ENCODE data around the gene PATL1.
"Not testable (repeated sequence)": the region's sequence is repeated elsewhere in the genome, so short reads cannot be mapped to it uniquely, and the experiment has no call there.

PATL1 gene

GRCh38 chr11:59698506-59698905 lies 29.7 kb upstream of the PATL1 start:
- H3K27me3 ChIP-seq (ENCODE audit: control insufficient read depth in 5 of 5, insufficient read depth in 4 of 5, low read length in 5 of 5) = no peaks in the 10 kb centered on the region
- no peak overlapping the region for H3K4me3 ChIP-seq (ENCODE audit: low read depth in 1 of 5, low read length in 5 of 5)
- no peaks in the 10 kb centered on the region for H3K36me3 ChIP-seq (ENCODE audit: control insufficient read depth in 5 of 5, insufficient read depth in 5 of 5, low read length in 5 of 5)
- H3K9ac ChIP-seq (ENCODE audit: low read length in 5 of 5) = no peak overlapping the region
- H3K9me3 ChIP-seq (ENCODE audit: control insufficient read depth in 5 of 5, low read length in 5 of 5) = peaks cover 0 to 3% (median 0%) of the 10 kb centered on the region in 5 donors
- no peaks in the 10 kb centered on the region for H3K4me1 ChIP-seq (ENCODE audit: control insufficient read depth in 5 of 5, insufficient read depth in 5 of 5, low read length in 5 of 5)
- no peak overlapping the region for H3K27ac ChIP-seq (ENCODE audit: low read depth, low read length)

GRCh38 chr11:59692915-59693314 lies 24.1 kb upstream of the PATL1 start:
- no peak overlapping the region for H3K9ac ChIP-seq (ENCODE audit: low read length in 5 of 5)
- peaks cover 8 to 14% (median 11%) of the 10 kb centered on the region in 5 donors for H3K9me3 ChIP-seq (ENCODE audit: control insufficient read depth in 5 of 5, low read length in 5 of 5)
- no peaks in the 10 kb centered on the region for H3K4me1 ChIP-seq (ENCODE audit: control insufficient read depth in 5 of 5, insufficient read depth in 5 of 5, low read length in 5 of 5)
- H3K4me3 ChIP-seq (ENCODE audit: low read depth in 1 of 5, low read length in 5 of 5) = no peak overlapping the region
- no peaks in the 10 kb centered on the region for H3K36me3 ChIP-seq (ENCODE audit: control insufficient read depth in 5 of 5, insufficient read depth in 5 of 5, low read length in 5 of 5)
- no peak overlapping the region for H3K27ac ChIP-seq (ENCODE audit: low read depth, low read length)
- H3K27me3 ChIP-seq (ENCODE audit: control insufficient read depth in 5 of 5, insufficient read depth in 4 of 5, low read length in 5 of 5) = no peaks in the 10 kb centered on the region

DNA sequence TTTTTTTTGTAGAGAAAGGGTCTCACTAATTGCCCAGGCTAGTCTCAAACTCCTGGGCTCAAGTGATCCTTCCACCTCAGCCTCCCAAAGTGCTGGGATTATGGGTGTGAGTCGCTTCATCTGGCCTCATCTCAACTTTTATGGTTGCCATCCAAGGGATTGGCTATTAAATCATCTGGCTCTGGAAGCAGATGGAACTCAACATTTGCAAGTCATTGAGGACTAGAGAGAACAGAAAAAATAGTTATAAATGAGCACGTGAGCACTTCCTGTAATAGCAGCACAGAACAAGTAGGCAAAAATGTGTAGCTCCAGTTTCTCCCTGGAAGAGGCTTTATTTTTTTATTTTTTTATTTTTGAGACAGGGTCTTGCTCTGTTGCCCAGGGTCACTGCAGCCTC lies 22.3 kb upstream of the PATL1 start:
- no peak overlapping the region for H3K9ac ChIP-seq (ENCODE audit: low read length in 5 of 5)

GRCh38 chr11:59689015-59689414 lies 20.2 kb upstream of the PATL1 start:
- H3K36me3 ChIP-seq (ENCODE audit: control insufficient read depth in 5 of 5, insufficient read depth in 5 of 5, low read length in 5 of 5) = no peaks in the 10 kb centered on the region
- peaks cover 9 to 12% (median 11%) of the 10 kb centered on the region in 5 donors for H3K9me3 ChIP-seq (ENCODE audit: control insufficient read depth in 5 of 5, low read length in 5 of 5)
- no peak overlapping the region for H3K4me3 ChIP-seq (ENCODE audit: low read depth in 1 of 5, low read length in 5 of 5)

More for the DNA sequence above, 22.3 kb upstream of the PATL1 start:
- Histone ChIP-seq H3K9me3 (ENCODE audit: control insufficient read depth in 5 of 5, low read length in 5 of 5) (peaks cover 8 to 14% (median 11%) of the 10 kb centered on the region in 5 donors), H3K36me3 (ENCODE audit: control insufficient read depth in 5 of 5, insufficient read depth in 5 of 5, low read length in 5 of 5) (no peaks in the 10 kb centered on the region), H3K4me3 (ENCODE audit: low read depth in 1 of 5, low read length in 5 of 5) (no peak overlapping the region), H3K4me1 (ENCODE audit: control insufficient read depth in 5 of 5, insufficient read depth in 5 of 5, low read length in 5 of 5) (no peaks in the 10 kb centered on the region), H3K27me3 (ENCODE audit: control insufficient read depth in 5 of 5, insufficient read depth in 4 of 5, low read length in 5 of 5) (no peaks in the 10 kb centered on the region), H3K27ac (ENCODE audit: low read depth, low read length) (no peak overlapping the region)

DNA sequence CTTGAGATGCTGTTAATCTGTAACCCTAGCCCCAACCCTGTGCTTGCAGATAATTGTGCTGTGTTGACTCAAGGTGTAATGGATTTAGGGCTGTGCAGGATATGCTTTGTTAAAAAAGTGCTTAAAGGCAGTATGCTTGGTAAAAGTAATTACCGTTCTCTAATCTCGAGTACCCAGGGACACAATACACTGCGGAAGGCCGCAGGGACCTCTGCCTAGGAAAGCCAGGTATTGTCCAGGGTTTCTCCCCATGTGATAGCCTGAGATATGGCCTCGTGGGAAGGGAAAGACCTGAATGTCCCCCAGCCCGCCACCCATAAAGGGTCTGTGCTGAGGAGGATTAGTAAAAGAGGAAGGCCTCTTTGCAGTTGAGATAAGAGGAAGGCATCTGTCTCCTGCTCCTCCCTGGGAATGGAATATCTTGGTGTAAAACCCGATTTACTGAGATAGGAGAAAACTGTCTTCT lies 12.5 kb upstream of the PATL1 start:
- not testable (repeated sequence) for H3K27ac ChIP-seq (ENCODE audit: low read depth, low read length); H3K4me3 ChIP-seq (ENCODE audit: low read depth in 1 of 5, low read length in 5 of 5); H3K9me3 ChIP-seq (ENCODE audit: control insufficient read depth in 5 of 5, low read length in 5 of 5); H3K27me3 ChIP-seq (ENCODE audit: control insufficient read depth in 5 of 5, insufficient read depth in 4 of 5, low read length in 5 of 5); H3K4me1 ChIP-seq (ENCODE audit: control insufficient read depth in 5 of 5, insufficient read depth in 5 of 5, low read length in 5 of 5); H3K9ac ChIP-seq (ENCODE audit: low read length in 5 of 5); H3K36me3 ChIP-seq (ENCODE audit: control insufficient read depth in 5 of 5, insufficient read depth in 5 of 5, low read length in 5 of 5)

More at GRCh38 chr11:59689015-59689414, 20.2 kb upstream of the PATL1 start:
- Histone ChIP-seq H3K9ac (ENCODE audit: low read length in 5 of 5) (no peak overlapping the region), H3K4me1 (ENCODE audit: control insufficient read depth in 5 of 5, insufficient read depth in 5 of 5, low read length in 5 of 5) (no peaks in the 10 kb centered on the region), H3K27ac (ENCODE audit: low read depth, low read length) (no peak overlapping the region), H3K27me3 (ENCODE audit: control insufficient read depth in 5 of 5, insufficient read depth in 4 of 5, low read length in 5 of 5) (no peaks in the 10 kb centered on the region)

GRCh38 chr11:59680287-59681154 lies 11.7 kb upstream of the PATL1 start:
- H3K4me1 ChIP-seq (ENCODE audit: control insufficient read depth in 5 of 5, insufficient read depth in 5 of 5, low read length in 5 of 5) = no peaks in the 10 kb centered on the region
- H3K27me3 ChIP-seq (ENCODE audit: control insufficient read depth in 5 of 5, insufficient read depth in 4 of 5, low read length in 5 of 5) = no peaks in the 10 kb centered on the region
- no peaks in the 10 kb centered on the region for H3K36me3 ChIP-seq (ENCODE audit: control insufficient read depth in 5 of 5, insufficient read depth in 5 of 5, low read length in 5 of 5)
- H3K4me3 ChIP-seq (ENCODE audit: low read depth in 1 of 5, low read length in 5 of 5) = no peak overlapping the region
- H3K27ac ChIP-seq (ENCODE audit: low read depth, low read length) = no peak overlapping the region
- no peak overlapping the region for H3K9ac ChIP-seq (ENCODE audit: low read length in 5 of 5)
- peaks cover 0 to 2% (median 0%) of the 10 kb centered on the region in 5 donors for H3K9me3 ChIP-seq (ENCODE audit: control insufficient read depth in 5 of 5, low read length in 5 of 5)

DNA sequence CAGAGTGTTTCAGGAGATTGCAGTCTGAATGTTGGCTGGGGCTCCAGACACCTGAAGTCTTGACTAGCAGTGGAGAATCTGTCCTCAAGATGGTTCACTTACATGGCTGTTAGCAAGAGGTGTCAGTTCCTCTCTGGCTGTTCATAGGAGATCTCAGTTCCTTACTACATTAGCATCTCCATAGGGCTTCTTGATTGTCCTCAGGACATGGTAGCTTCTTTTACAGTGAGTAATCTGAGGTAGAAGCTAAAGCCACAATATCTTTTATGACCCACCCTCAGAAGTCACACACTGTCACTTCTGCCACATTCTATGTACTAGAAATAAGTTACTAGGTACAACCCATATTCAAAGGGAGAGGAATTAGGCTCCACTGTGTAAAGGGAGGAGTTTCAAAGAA lies 10.5 kb upstream of the PATL1 start:
- H3K9me3 ChIP-seq (ENCODE audit: control insufficient read depth in 5 of 5, low read length in 5 of 5) = no peaks in the 10 kb centered on the region
- H3K36me3 ChIP-seq (ENCODE audit: control insufficient read depth in 5 of 5, insufficient read depth in 5 of 5, low read length in 5 of 5) = no peaks in the 10 kb centered on the region
- H3K27ac ChIP-seq (ENCODE audit: low read depth, low read length) = no peak overlapping the region
- no peak overlapping the region for H3K4me3 ChIP-seq (ENCODE audit: low read depth in 1 of 5, low read length in 5 of 5)
- H3K27me3 ChIP-seq (ENCODE audit: control insufficient read depth in 5 of 5, insufficient read depth in 4 of 5, low read length in 5 of 5) = no peaks in the 10 kb centered on the region
- no peak overlapping the region for H3K9ac ChIP-seq (ENCODE audit: low read length in 5 of 5)
- H3K4me1 ChIP-seq (ENCODE audit: control insufficient read depth in 5 of 5, insufficient read depth in 5 of 5, low read length in 5 of 5) = peaks cover 0 to under 1% (median 0%) of the 10 kb centered on the region in 5 donors

- H3K4me3 ChIP-seq (ENCODE audit: low read depth in 1 of 5, low read length in 5 of 5) = no peak overlapping the region
These were observed 10.0 kb upstream of the PATL1 start for GRCh38 chr11:59678813-59679165.

GRCh38 chr11:59678118-59678812 lies 9.4 kb upstream of the PATL1 start:
- H3K9ac ChIP-seq (ENCODE audit: low read length in 5 of 5) = no peak overlapping the region
- peaks cover 0 to 4% (median 0%) of the 10 kb centered on the region in 5 donors for H3K4me1 ChIP-seq (ENCODE audit: control insufficient read depth in 5 of 5, insufficient read depth in 5 of 5, low read length in 5 of 5)
- no peaks in the 10 kb centered on the region for H3K27me3 ChIP-seq (ENCODE audit: control insufficient read depth in 5 of 5, insufficient read depth in 4 of 5, low read length in 5 of 5)

More at GRCh38 chr11:59678813-59679165, 10.0 kb upstream of the PATL1 start:
- no peak overlapping the region for H3K27ac ChIP-seq (ENCODE audit: low read depth, low read length)
- H3K9ac ChIP-seq (ENCODE audit: low read length in 5 of 5) = no peak overlapping the region
- no peaks in the 10 kb centered on the region for H3K9me3 ChIP-seq (ENCODE audit: control insufficient read depth in 5 of 5, low read length in 5 of 5)
- no peaks in the 10 kb centered on the region for H3K27me3 ChIP-seq (ENCODE audit: control insufficient read depth in 5 of 5, insufficient read depth in 4 of 5, low read length in 5 of 5)
- H3K4me1 ChIP-seq (ENCODE audit: control insufficient read depth in 5 of 5, insufficient read depth in 5 of 5, low read length in 5 of 5) = peaks cover 0 to 4% (median 0%) of the 10 kb centered on the region in 5 donors
- H3K36me3 ChIP-seq (ENCODE audit: control insufficient read depth in 5 of 5, insufficient read depth in 5 of 5, low read length in 5 of 5) = no peaks in the 10 kb centered on the region

DNA sequence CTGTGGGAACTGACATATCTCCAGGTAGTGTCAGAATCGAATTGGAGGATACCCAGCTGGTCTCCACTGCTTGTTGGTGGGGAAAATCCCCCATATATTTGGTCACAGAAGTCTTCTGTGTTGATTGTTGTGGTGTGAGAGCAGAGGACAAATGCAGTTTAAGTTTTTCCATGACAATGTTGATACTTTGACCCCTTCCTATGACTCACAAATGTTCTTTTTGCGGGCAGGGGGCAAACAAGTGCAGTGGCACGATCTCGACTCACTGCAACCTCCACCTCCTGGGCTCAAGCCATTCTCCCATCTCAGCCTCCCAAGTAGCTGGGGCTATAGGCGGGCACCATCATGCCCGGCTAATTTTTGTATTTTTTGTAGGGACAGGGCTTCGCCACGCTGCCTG lies 7.4 kb upstream of the PATL1 start:
- Histone ChIP-seq H3K27me3 (ENCODE audit: control insufficient read depth in 5 of 5, insufficient read depth in 4 of 5, low read length in 5 of 5) (no peaks in the 10 kb centered on the region), H3K36me3 (ENCODE audit: control insufficient read depth in 5 of 5, insufficient read depth in 5 of 5, low read length in 5 of 5) (no peaks in the 10 kb centered on the region), H3K9ac (ENCODE audit: low read length in 5 of 5) (no peak overlapping the region), H3K27ac (ENCODE audit: low read depth, low read length) (no peak overlapping the region), H3K4me1 (ENCODE audit: control insufficient read depth in 5 of 5, insufficient read depth in 5 of 5, low read length in 5 of 5) (peaks cover 0 to 4% (median 0%) of the 10 kb centered on the region in 5 donors), H3K9me3 (ENCODE audit: control insufficient read depth in 5 of 5, low read length in 5 of 5) (no peaks in the 10 kb centered on the region), H3K4me3 (ENCODE audit: low read depth in 1 of 5, low read length in 5 of 5) (no peak overlapping the region)

More at GRCh38 chr11:59678118-59678812, 9.4 kb upstream of the PATL1 start:
- no peaks in the 10 kb centered on the region for H3K36me3 ChIP-seq (ENCODE audit: control insufficient read depth in 5 of 5, insufficient read depth in 5 of 5, low read length in 5 of 5)
- H3K4me3 ChIP-seq (ENCODE audit: low read depth in 1 of 5, low read length in 5 of 5) = no peak overlapping the region
- no peak overlapping the region for H3K27ac ChIP-seq (ENCODE audit: low read depth, low read length)
- no peaks in the 10 kb centered on the region for H3K9me3 ChIP-seq (ENCODE audit: control insufficient read depth in 5 of 5, low read length in 5 of 5)
